HEK293 (cell line): Measurements from ENCODE around the gene IRX6.

Source experiments
- CTCF ChIP-seq: fragments of 450-650 bp; formaldehyde crosslinking; IDR thresholded peaks from 2 replicates; pipeline ENCODE4 v1.5.1; 2016; ENCODE audit warnings: missing biosample characterization, missing genetic modification characterization
- PATZ1 ChIP-seq: fragments of 450-650 bp; formaldehyde crosslinking; IDR thresholded peaks from 2 replicates; pipeline ENCODE4 v1.5.1; 2016; ENCODE audit warnings: missing biosample characterization, missing genetic modification characterization
- ZNF362 ChIP-seq: fragments of 450-650 bp; formaldehyde crosslinking; IDR thresholded peaks from 2 replicates; pipeline ENCODE4 v1.5.1; 2016; ENCODE audit warnings: missing biosample characterization, missing genetic modification characterization
- ZNF510 ChIP-seq: fragments of 450-650 bp; formaldehyde crosslinking; IDR thresholded peaks from 2 replicates; pipeline ENCODE4 v1.5.1; 2018; ENCODE audit warnings: mild to moderate bottlenecking, missing genetic modification characterization, missing biosample characterization; ENCODE audit not compliant: insufficient replicate concordance
- TF ChIP-seq, protein P1 (sequence below): fragments of 450-650 bp; formaldehyde crosslinking; IDR thresholded peaks from 2 replicates; pipeline ENCODE4 v1.5.1; 2016; ENCODE audit warnings: missing biosample characterization, missing genetic modification characterization
- TF ChIP-seq, protein P2 (sequence below): fragments of 450-650 bp; formaldehyde crosslinking; IDR thresholded peaks from 2 replicates; pipeline ENCODE4 v1.5.1; 2016; ENCODE audit warnings: missing biosample characterization, missing genetic modification characterization, borderline replicate concordance

DNA sequence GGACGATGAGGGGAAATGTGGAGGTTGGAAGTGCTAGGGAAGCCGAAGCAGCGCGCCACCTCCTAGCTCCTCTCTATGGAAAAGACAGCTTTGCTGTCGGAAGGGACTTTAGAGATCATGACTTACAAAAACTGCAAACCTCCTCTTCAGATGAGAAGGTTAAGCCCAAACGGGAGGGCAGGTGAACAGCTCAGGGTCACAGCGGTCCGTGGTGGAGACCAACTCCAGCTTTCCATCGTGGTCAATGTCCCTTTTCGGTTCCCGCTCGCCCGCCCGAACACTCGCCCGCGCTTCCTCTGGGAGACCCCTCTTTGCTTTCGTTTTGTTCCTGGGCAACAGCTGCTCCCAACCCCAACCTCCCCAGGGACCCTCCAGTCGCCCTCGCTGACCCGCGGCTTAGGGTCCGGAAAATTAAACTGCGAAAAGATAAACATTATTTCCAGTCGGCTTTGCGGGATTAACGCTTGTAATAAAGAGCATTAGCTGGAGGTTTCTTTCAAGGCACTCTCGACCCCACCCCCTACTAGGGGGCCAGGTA lies 7.7 kb downstream of the IRX6 start:
- no peak for TF ChIP-seq PATZ1 (tag by site-specific recombination)
- TF ChIP-seq ZNF362 (tag by site-specific recombination): no peak
- no peak for TF ChIP-seq CTCF
- no peak for TF ChIP-seq ZNF510 (tag by site-specific recombination)
- TF ChIP-seq, protein P1, sequence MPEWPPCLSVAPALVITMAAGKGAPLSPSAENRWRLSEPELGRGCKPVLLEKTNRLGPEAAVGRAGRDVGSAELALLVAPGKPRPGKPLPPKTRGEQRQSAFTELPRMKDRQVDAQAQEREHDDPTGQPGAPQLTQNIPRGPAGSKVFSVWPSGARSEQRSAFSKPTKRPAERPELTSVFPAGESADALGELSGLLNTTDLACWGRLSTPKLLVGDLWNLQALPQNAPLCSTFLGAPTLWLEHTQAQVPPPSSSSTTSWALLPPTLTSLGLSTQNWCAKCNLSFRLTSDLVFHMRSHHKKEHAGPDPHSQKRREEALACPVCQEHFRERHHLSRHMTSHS (tag by site-specific recombination): no peak
- TF ChIP-seq, protein P2, sequence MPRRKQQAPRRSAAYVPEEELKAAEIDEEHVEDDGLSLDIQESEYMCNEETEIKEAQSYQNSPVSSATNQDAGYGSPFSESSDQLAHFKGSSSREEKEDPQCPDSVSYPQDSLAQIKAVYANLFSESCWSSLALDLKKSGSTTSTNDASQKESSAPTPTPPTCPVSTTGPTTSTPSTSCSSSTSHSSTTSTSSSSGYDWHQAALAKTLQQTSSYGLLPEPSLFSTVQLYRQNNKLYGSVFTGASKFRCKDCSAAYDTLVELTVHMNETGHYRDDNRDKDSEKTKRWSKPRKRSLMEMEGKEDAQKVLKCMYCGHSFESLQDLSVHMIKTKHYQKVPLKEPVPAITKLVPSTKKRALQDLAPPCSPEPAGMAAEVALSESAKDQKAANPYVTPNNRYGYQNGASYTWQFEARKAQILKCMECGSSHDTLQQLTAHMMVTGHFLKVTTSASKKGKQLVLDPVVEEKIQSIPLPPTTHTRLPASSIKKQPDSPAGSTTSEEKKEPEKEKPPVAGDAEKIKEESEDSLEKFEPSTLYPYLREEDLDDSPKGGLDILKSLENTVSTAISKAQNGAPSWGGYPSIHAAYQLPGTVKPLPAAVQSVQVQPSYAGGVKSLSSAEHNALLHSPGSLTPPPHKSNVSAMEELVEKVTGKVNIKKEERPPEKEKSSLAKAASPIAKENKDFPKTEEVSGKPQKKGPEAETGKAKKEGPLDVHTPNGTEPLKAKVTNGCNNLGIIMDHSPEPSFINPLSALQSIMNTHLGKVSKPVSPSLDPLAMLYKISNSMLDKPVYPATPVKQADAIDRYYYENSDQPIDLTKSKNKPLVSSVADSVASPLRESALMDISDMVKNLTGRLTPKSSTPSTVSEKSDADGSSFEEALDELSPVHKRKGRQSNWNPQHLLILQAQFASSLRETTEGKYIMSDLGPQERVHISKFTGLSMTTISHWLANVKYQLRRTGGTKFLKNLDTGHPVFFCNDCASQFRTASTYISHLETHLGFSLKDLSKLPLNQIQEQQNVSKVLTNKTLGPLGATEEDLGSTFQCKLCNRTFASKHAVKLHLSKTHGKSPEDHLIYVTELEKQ: no peak
